Measurements from ENCODE around the gene LSAMP. TPM values are rescaled to one million over a fixed set of nuclear protein-coding genes. Genes with fewer than 3 reads are reported as not detected.

Gene LSAMP
- total RNA-seq, 3 donors from 2014 or later, result 0.78 to 39.8 (median 1.9) TPM

GRCh38 chr3:116161575-116162525 lies 283.4 kb downstream of the LSAMP start:
- no peak overlapping the region for H3K4me3 ChIP-seq
- TF ChIP-seq CTCF (IDR thresholded peaks at IDR 0.05), result no peak
- no peaks in the 10 kb centered on the region for H3K36me3 ChIP-seq (ENCODE audit: low read depth)
- H3K9me3 ChIP-seq, result no peaks in the 10 kb centered on the region
- intact Hi-C loops (cut with DNase I, micrococcal nuclease), result no loop called here
- H3K4me1 ChIP-seq (ENCODE audit: low read depth), result no peaks in the 10 kb centered on the region
- ATAC-seq, result no peak
- DNase-seq, result no peak

- ATAC-seq (no peak), DNase-seq (no peak)
- Histone ChIP-seq H3K4me3 (no peak overlapping the region), H3K4me1 (ENCODE audit: low read depth) (no peaks in the 10 kb centered on the region), H3K36me3 (ENCODE audit: low read depth) (no peaks in the 10 kb centered on the region), H3K9me3 (no peaks in the 10 kb centered on the region)
- no peak for TF ChIP-seq CTCF (IDR thresholded peaks at IDR 0.05)
- intact Hi-C loops (cut with DNase I, micrococcal nuclease), result no loop called here
These were observed 284.7 kb downstream of the LSAMP start for GRCh38 chr3:116160594-116160993.

- Histone ChIP-seq H3K4me3 (no peak overlapping the region), H3K9me3 (no peaks in the 10 kb centered on the region), H3K36me3 (ENCODE audit: low read depth) (no peaks in the 10 kb centered on the region), H3K4me1 (ENCODE audit: low read depth) (no peaks in the 10 kb centered on the region)
- DNase-seq (no peak), ATAC-seq (no peak)
- TF ChIP-seq CTCF (IDR thresholded peaks at IDR 0.05), result no peak
- intact Hi-C loops (cut with DNase I, micrococcal nuclease), result no loop called here
These were observed 289.4 kb downstream of the LSAMP start for GRCh38 chr3:116155841-116156240.

- no peak for ATAC-seq
- Histone ChIP-seq H3K4me1 (ENCODE audit: low read depth) (no peaks in the 10 kb centered on the region), H3K4me3 (no peak overlapping the region), H3K9me3 (no peaks in the 10 kb centered on the region), H3K36me3 (ENCODE audit: low read depth) (no peaks in the 10 kb centered on the region)
- no peak for TF ChIP-seq CTCF (IDR thresholded peaks at IDR 0.05)
- no peak for DNase-seq
- intact Hi-C loops (cut with DNase I, micrococcal nuclease), result no loop called here
These were observed 290.9 kb downstream of the LSAMP start for GRCh38 chr3:116154389-116154788.

- no peaks in the 10 kb centered on the region for H3K9me3 ChIP-seq
- intact Hi-C loops (cut with DNase I, micrococcal nuclease), result no loop called here
- no peak overlapping the region for H3K4me3 ChIP-seq
- H3K4me1 ChIP-seq (ENCODE audit: low read depth), result no peaks in the 10 kb centered on the region
- ATAC-seq (no peak), DNase-seq (no peak)
- TF ChIP-seq CTCF (IDR thresholded peaks at IDR 0.05), result no peak
- H3K36me3 ChIP-seq (ENCODE audit: low read depth), result no peaks in the 10 kb centered on the region
These were observed 292.1 kb downstream of the LSAMP start for GRCh38 chr3:116153174-116153573.
